Measurements from ENCODE around the gene GRM7.

The GRM7 gene

DNA sequence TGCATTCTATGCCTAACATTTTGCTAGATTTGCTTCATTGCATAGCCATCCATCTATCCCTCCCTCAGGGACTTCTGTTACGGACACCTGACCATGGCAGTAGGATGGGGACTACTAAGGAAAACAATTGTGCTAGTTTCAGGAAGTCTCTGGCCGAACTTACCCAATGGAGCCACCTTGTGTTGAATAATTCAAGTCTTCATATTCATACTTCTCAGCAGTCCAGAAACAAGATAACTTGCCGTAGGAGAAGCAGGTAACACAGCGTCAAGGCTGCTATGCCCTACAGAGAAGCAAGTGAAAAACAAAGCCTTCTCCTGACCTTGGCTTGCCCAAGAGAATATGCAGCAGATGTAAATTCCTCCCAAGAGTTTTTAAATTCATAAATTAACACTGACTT lies 685.3 kb downstream of the GRM7 start:
- no peaks in the 10 kb centered on the region for H3K9me3 ChIP-seq (ENCODE audit: control insufficient read depth, insufficient read depth, low read depth, low read length)
- H3K27ac ChIP-seq (ENCODE audit: extremely low read depth, low read depth, low read length) = no peak overlapping the region
- POLR2A ChIA-PET = no interaction called here
- CTCF ChIA-PET = interaction anchor here (0.6 to 0.7 kb wide), 2 partner anchors 107 to 113 kb away, joined by 3 to 5 read pairs; no protein-coding TSS in a partner anchor
- no peak for TF ChIP-seq ZFHX2 (tag by site-specific recombination; conservative IDR thresholded peaks at IDR 0.05)
- TF ChIP-seq, protein P1, sequence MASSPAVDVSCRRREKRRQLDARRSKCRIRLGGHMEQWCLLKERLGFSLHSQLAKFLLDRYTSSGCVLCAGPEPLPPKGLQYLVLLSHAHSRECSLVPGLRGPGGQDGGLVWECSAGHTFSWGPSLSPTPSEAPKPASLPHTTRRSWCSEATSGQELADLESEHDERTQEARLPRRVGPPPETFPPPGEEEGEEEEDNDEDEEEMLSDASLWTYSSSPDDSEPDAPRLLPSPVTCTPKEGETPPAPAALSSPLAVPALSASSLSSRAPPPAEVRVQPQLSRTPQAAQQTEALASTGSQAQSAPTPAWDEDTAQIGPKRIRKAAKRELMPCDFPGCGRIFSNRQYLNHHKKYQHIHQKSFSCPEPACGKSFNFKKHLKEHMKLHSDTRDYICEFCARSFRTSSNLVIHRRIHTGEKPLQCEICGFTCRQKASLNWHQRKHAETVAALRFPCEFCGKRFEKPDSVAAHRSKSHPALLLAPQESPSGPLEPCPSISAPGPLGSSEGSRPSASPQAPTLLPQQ (tag by site-specific recombination; IDR thresholded peaks at IDR 0.05) = no peak
- no peak for TF ChIP-seq EGR2 (tag by site-specific recombination; IDR thresholded peaks at IDR 0.05; ENCODE audit: low read depth)
- TF ChIP-seq ZNF221 (tag by site-specific recombination; IDR thresholded peaks at IDR 0.05; ENCODE audit: borderline replicate concordance) = no peak
- TF ChIP-seq, protein P2, sequence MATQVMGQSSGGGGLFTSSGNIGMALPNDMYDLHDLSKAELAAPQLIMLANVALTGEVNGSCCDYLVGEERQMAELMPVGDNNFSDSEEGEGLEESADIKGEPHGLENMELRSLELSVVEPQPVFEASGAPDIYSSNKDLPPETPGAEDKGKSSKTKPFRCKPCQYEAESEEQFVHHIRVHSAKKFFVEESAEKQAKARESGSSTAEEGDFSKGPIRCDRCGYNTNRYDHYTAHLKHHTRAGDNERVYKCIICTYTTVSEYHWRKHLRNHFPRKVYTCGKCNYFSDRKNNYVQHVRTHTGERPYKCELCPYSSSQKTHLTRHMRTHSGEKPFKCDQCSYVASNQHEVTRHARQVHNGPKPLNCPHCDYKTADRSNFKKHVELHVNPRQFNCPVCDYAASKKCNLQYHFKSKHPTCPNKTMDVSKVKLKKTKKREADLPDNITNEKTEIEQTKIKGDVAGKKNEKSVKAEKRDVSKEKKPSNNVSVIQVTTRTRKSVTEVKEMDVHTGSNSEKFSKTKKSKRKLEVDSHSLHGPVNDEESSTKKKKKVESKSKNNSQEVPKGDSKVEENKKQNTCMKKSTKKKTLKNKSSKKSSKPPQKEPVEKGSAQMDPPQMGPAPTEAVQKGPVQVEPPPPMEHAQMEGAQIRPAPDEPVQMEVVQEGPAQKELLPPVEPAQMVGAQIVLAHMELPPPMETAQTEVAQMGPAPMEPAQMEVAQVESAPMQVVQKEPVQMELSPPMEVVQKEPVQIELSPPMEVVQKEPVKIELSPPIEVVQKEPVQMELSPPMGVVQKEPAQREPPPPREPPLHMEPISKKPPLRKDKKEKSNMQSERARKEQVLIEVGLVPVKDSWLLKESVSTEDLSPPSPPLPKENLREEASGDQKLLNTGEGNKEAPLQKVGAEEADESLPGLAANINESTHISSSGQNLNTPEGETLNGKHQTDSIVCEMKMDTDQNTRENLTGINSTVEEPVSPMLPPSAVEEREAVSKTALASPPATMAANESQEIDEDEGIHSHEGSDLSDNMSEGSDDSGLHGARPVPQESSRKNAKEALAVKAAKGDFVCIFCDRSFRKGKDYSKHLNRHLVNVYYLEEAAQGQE (tag by site-specific recombination; IDR thresholded peaks at IDR 0.05) = no peak
- TF ChIP-seq, protein P3, sequence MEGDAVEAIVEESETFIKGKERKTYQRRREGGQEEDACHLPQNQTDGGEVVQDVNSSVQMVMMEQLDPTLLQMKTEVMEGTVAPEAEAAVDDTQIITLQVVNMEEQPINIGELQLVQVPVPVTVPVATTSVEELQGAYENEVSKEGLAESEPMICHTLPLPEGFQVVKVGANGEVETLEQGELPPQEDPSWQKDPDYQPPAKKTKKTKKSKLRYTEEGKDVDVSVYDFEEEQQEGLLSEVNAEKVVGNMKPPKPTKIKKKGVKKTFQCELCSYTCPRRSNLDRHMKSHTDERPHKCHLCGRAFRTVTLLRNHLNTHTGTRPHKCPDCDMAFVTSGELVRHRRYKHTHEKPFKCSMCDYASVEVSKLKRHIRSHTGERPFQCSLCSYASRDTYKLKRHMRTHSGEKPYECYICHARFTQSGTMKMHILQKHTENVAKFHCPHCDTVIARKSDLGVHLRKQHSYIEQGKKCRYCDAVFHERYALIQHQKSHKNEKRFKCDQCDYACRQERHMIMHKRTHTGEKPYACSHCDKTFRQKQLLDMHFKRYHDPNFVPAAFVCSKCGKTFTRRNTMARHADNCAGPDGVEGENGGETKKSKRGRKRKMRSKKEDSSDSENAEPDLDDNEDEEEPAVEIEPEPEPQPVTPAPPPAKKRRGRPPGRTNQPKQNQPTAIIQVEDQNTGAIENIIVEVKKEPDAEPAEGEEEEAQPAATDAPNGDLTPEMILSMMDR (tag by site-specific recombination; IDR thresholded peaks at IDR 0.05) = no peak
- no peak for TF ChIP-seq ZNF114 (tag by site-specific recombination; IDR thresholded peaks at IDR 0.05)
- TF ChIP-seq ZNF560 (tag by site-specific recombination; IDR thresholded peaks at IDR 0.05; ENCODE audit: borderline replicate concordance) = no peak
- TF ChIP-seq ZNF548 (tag by site-specific recombination; IDR thresholded peaks at IDR 0.05) = no peak
- no peak for TF ChIP-seq ZNF529 (tag by site-specific recombination; IDR thresholded peaks at IDR 0.05; ENCODE audit: insufficient replicate concordance)
- TF ChIP-seq, protein P4, sequence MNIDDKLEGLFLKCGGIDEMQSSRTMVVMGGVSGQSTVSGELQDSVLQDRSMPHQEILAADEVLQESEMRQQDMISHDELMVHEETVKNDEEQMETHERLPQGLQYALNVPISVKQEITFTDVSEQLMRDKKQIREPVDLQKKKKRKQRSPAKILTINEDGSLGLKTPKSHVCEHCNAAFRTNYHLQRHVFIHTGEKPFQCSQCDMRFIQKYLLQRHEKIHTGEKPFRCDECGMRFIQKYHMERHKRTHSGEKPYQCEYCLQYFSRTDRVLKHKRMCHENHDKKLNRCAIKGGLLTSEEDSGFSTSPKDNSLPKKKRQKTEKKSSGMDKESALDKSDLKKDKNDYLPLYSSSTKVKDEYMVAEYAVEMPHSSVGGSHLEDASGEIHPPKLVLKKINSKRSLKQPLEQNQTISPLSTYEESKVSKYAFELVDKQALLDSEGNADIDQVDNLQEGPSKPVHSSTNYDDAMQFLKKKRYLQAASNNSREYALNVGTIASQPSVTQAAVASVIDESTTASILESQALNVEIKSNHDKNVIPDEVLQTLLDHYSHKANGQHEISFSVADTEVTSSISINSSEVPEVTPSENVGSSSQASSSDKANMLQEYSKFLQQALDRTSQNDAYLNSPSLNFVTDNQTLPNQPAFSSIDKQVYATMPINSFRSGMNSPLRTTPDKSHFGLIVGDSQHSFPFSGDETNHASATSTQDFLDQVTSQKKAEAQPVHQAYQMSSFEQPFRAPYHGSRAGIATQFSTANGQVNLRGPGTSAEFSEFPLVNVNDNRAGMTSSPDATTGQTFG (tag by site-specific recombination; IDR thresholded peaks at IDR 0.05; ENCODE audit: borderline replicate concordance) = no peak
- TF ChIP-seq, protein P5, sequence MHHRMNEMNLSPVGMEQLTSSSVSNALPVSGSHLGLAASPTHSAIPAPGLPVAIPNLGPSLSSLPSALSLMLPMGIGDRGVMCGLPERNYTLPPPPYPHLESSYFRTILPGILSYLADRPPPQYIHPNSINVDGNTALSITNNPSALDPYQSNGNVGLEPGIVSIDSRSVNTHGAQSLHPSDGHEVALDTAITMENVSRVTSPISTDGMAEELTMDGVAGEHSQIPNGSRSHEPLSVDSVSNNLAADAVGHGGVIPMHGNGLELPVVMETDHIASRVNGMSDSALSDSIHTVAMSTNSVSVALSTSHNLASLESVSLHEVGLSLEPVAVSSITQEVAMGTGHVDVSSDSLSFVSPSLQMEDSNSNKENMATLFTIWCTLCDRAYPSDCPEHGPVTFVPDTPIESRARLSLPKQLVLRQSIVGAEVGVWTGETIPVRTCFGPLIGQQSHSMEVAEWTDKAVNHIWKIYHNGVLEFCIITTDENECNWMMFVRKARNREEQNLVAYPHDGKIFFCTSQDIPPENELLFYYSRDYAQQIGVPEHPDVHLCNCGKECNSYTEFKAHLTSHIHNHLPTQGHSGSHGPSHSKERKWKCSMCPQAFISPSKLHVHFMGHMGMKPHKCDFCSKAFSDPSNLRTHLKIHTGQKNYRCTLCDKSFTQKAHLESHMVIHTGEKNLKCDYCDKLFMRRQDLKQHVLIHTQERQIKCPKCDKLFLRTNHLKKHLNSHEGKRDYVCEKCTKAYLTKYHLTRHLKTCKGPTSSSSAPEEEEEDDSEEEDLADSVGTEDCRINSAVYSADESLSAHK (tag by site-specific recombination; IDR thresholded peaks at IDR 0.05) = no peak
- no peak overlapping the region for H3K4me3 ChIP-seq (ENCODE audit: low read depth, low read length)
- no peaks in the 10 kb centered on the region for H3K36me3 ChIP-seq (ENCODE audit: control insufficient read depth in 2 of 2, insufficient read depth in 1 of 2, low read length in 2 of 2)
- no peaks in the 10 kb centered on the region for H3K4me1 ChIP-seq (ENCODE audit: control insufficient read depth, insufficient read depth, low read length)

DNA sequence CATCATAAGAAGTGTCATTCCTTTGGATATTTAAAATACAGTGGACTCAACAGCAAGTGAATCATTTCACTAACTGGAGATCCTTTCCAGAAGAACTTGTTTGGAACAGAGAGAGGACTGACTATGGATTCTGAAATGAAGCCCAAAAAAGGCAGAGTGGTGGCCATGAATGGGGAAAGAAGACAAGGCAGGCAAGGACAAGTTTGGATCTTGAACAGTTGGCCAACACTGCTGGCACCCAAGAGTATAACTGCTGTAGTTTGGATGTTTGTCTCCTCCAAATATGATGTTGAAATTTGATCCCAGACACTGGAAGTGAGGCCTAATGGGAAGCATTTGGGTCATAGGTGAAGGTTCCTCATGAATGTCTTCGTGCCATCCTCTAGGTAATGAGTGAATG lies 686.9 kb downstream of the GRM7 start:
- Histone ChIP-seq H3K27ac (ENCODE audit: extremely low read depth, low read depth, low read length) (no peak overlapping the region), H3K36me3 (ENCODE audit: control insufficient read depth in 2 of 2, insufficient read depth in 1 of 2, low read length in 2 of 2) (no peaks in the 10 kb centered on the region), H3K4me1 (ENCODE audit: control insufficient read depth, insufficient read depth, low read length) (no peaks in the 10 kb centered on the region), H3K4me3 (ENCODE audit: low read depth, low read length) (no peak overlapping the region), H3K9me3 (ENCODE audit: control insufficient read depth, insufficient read depth, low read depth, low read length) (no peaks in the 10 kb centered on the region)
- TF ChIP-seq, protein P6, sequence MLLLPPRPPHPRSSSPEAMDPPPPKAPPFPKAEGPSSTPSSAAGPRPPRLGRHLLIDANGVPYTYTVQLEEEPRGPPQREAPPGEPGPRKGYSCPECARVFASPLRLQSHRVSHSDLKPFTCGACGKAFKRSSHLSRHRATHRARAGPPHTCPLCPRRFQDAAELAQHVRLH (tag by site-specific recombination; IDR thresholded peaks at IDR 0.05) = no peak
- TF ChIP-seq, protein P3 (tag by site-specific recombination; IDR thresholded peaks at IDR 0.05) = no peak
- ChIA-PET POLR2A (no interaction called here), CTCF (no interaction called here)
